Measurements from ENCODE around the gene NR2F1-AS1. TPM values are rescaled to one million over a fixed set of nuclear protein-coding genes. Genes with fewer than 3 reads are reported as not detected.
A peak's percentile ranks its signal among the peaks of the same experiment; 100 is the strongest.

NR2F1-AS1 gene
- polyA plus RNA-seq, 1 experiment: 29.9 TPM

- DNase-seq (ENCODE audit: low read depth, low spot score): no peak
Observed at GRCh38 chr5:93583768-93584595, 3.0 kb upstream of the NR2F1-AS1 start.

DNA sequence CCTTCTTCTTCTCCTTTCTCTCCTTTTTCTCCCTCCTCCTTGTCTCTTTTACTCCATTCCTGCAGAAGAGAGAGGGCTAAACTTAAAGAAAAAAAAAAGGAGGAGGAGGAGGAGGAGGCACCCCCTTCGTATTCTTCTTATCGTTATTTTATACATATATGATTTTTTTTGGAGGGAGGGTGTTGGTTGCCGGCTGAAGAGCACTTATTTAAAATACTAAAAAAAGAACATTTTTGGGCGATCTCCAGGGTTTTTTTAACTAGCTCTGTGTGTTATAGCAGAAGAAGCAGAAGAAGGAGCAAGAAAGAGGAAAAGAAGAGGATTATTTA, 2.4 kb upstream of the NR2F1-AS1 start:
- ChIA-PET CTCF (interaction anchor here (0.6 to 1.2 kb wide), 4 partner anchors 218 to 328 kb away, joined by 3 to 14 read pairs (median 4); no protein-coding TSS in a partner anchor), POLR2A (interaction anchor here (0.6 to 1.6 kb wide), 8 partner anchors 9 to 693 kb away, joined by 3 to 7 read pairs (median 4); no protein-coding TSS in a partner anchor)
- H3K4me3 ChIP-seq (ENCODE audit: low read depth, low read length): peak overlapping the region; percentile 92
- TF ChIP-seq, protein P1, sequence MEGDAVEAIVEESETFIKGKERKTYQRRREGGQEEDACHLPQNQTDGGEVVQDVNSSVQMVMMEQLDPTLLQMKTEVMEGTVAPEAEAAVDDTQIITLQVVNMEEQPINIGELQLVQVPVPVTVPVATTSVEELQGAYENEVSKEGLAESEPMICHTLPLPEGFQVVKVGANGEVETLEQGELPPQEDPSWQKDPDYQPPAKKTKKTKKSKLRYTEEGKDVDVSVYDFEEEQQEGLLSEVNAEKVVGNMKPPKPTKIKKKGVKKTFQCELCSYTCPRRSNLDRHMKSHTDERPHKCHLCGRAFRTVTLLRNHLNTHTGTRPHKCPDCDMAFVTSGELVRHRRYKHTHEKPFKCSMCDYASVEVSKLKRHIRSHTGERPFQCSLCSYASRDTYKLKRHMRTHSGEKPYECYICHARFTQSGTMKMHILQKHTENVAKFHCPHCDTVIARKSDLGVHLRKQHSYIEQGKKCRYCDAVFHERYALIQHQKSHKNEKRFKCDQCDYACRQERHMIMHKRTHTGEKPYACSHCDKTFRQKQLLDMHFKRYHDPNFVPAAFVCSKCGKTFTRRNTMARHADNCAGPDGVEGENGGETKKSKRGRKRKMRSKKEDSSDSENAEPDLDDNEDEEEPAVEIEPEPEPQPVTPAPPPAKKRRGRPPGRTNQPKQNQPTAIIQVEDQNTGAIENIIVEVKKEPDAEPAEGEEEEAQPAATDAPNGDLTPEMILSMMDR (IDR thresholded peaks at IDR 0.05; ENCODE audit: low read depth, low read length): no peak
- DNase-seq (ENCODE audit: low read depth, low spot score): no peak
- H3K27me3 ChIP-seq (ENCODE audit: control insufficient read depth, insufficient read depth, low read length): no peaks in the 10 kb centered on the region
- H3K9me3 ChIP-seq (ENCODE audit: control insufficient read depth, insufficient read depth, low read length): no peaks in the 10 kb centered on the region; the same call in 1 of the 2 replicates
- peak overlapping the region; percentile 81 for H3K27ac ChIP-seq (ENCODE audit: low read depth, low read length)

More at GRCh38 chr5:93583768-93584595, 3.0 kb upstream of the NR2F1-AS1 start:
- TF ChIP-seq, protein P1 (IDR thresholded peaks at IDR 0.05; ENCODE audit: low read depth, low read length): no peak
- peak overlapping the region; percentile 81 for H3K27ac ChIP-seq (ENCODE audit: low read depth, low read length)
- ChIA-PET POLR2A (interaction anchor here (0.6 to 1.6 kb wide), 4 partner anchors 8 to 526 kb away, joined by 3 to 7 read pairs (median 4); no protein-coding TSS in a partner anchor), CTCF (interaction anchor here (1.2 to 1.5 kb wide), 1 partner anchor 217 kb away, joined by 4 to 14 read pairs; no protein-coding TSS in a partner anchor)
- peak overlapping the region; percentile 92 for H3K4me3 ChIP-seq (ENCODE audit: low read depth, low read length)
- no peaks in the 10 kb centered on the region; the same call in 1 of the 2 replicates for H3K9me3 ChIP-seq (ENCODE audit: control insufficient read depth, insufficient read depth, low read length)
- H3K27me3 ChIP-seq (ENCODE audit: control insufficient read depth, insufficient read depth, low read length): no peaks in the 10 kb centered on the region

DNA sequence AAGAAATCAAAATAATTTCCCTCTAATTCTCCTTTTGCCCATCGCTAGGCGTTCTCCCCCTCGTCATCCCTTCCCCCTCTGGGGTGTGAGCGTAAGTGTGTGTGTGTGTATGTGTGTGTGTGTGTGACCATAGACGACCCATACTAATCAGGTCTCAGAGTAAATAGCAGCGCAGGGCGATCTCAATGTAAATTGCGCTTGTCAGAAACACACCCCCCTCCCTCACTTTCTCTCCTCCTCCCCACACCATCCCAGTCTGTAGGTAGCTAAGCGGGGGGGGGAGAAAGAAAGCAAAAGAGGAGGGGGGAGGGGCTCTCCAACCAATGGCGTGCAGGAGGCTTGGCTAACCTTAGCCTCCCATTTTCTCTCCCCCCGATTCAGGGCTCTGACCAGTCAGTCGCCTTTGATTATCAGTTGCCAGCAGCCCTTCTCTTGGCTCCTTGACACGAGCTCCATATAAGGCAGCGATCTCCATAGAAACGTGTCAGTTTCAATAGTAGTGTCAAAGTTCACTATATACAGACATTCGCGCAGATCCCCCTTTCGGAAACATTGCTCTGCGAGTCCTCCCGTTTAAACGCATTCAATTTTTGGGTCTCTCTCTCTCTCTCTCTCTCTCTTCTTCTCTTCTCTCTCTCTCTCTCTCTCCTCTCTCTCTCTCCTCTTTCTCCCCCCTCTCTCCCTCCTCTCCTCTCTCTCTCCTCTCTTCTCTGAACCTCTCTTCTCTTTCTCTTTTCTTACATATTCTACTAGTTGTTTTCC, 1.8 kb upstream of the NR2F1-AS1 start, which contains the start of gene NR2F1:
TSS of gene NR2F1 (plus strand) at position 546 of the 762 bp plus-strand sequence. CDS start 1,802 bp downstream, outside the sequence.
- DNase-seq (ENCODE audit: low read depth, low spot score): peak; percentile 99
- TF ChIP-seq, protein P1 (IDR thresholded peaks at IDR 0.05; ENCODE audit: low read depth, low read length): no peak
- Histone ChIP-seq H3K27me3 (ENCODE audit: control insufficient read depth, insufficient read depth, low read length) (no peaks in the 10 kb centered on the region), H3K27ac (ENCODE audit: low read depth, low read length) (peak within 1 kb of the TSS; percentile 81), H3K4me3 (ENCODE audit: low read depth, low read length) (peak within 1 kb of the TSS; percentile 92), H3K9me3 (ENCODE audit: control insufficient read depth, insufficient read depth, low read length) (no peaks in the 10 kb centered on the region; the same call in 1 of the 2 replicates)
- ChIA-PET CTCF (interaction anchor here (0.5 to 1.2 kb wide), 9 partner anchors 24 to 1650 kb away, joined by 3 to 14 read pairs (median 4); no protein-coding TSS in a partner anchor), POLR2A (interaction anchor here (0.6 to 1.6 kb wide), 19 partner anchors 9 to 1113 kb away, joined by 3 to 7 read pairs (median 4); no protein-coding TSS in a partner anchor)

GRCh38 chr5:93582167-93582462, 1.1 kb upstream of the NR2F1-AS1 start:
- no peaks in the 10 kb centered on the region; the same call in 1 of the 2 replicates for H3K9me3 ChIP-seq (ENCODE audit: control insufficient read depth, insufficient read depth, low read length)
- POLR2A ChIA-PET: interaction anchor here (0.6 to 1.3 kb wide), 4 partner anchors 178 to 636 kb away, joined by 3 to 7 read pairs (median 4); no protein-coding TSS in a partner anchor
- TF ChIP-seq, protein P1 (IDR thresholded peaks at IDR 0.05; ENCODE audit: low read depth, low read length): no peak
- H3K27me3 ChIP-seq (ENCODE audit: control insufficient read depth, insufficient read depth, low read length): no peaks in the 10 kb centered on the region
- H3K4me3 ChIP-seq (ENCODE audit: low read depth, low read length): peak overlapping the region; percentile 92
- H3K27ac ChIP-seq (ENCODE audit: low read depth, low read length): peak overlapping the region; percentile 78
- CTCF ChIA-PET: interaction anchor here (0.7 to 1.2 kb wide), 4 partner anchors 329 to 1649 kb away, joined by 3 to 5 read pairs (median 4); no protein-coding TSS in a partner anchor
- DNase-seq (ENCODE audit: low read depth, low spot score): no peak
